ENCODE data around the gene SNX17. TPM values are rescaled to one million over a fixed set of nuclear protein-coding genes. Genes with fewer than 3 reads are reported as not detected.

The SNX17 gene
- total RNA-seq, 1 experiment from 2014 or later = 90.5 TPM

GRCh38 chr2:27409321-27410073, 39.1 kb downstream of the SNX17 start, which contains the start of gene PPM1G (continued):
- TF ChIP-seq, protein P1, sequence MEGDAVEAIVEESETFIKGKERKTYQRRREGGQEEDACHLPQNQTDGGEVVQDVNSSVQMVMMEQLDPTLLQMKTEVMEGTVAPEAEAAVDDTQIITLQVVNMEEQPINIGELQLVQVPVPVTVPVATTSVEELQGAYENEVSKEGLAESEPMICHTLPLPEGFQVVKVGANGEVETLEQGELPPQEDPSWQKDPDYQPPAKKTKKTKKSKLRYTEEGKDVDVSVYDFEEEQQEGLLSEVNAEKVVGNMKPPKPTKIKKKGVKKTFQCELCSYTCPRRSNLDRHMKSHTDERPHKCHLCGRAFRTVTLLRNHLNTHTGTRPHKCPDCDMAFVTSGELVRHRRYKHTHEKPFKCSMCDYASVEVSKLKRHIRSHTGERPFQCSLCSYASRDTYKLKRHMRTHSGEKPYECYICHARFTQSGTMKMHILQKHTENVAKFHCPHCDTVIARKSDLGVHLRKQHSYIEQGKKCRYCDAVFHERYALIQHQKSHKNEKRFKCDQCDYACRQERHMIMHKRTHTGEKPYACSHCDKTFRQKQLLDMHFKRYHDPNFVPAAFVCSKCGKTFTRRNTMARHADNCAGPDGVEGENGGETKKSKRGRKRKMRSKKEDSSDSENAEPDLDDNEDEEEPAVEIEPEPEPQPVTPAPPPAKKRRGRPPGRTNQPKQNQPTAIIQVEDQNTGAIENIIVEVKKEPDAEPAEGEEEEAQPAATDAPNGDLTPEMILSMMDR (IDR thresholded peaks at IDR 0.05 in 2 of 3, conservative IDR thresholded peaks at IDR 0.05 in 1 of 3; ENCODE audit: borderline replicate concordance in 1 of 3, insufficient read depth in 1 of 3, low read depth in 2 of 3, low read length in 2 of 3) = no peak
- TF ChIP-seq SIN3A (IDR thresholded peaks at IDR 0.05; ENCODE audit: low read depth) (peak; percentile 88), SRF (IDR thresholded peaks at IDR 0.05; ENCODE audit: low read depth) (no peak), FOSL1 (IDR thresholded peaks at IDR 0.05; ENCODE audit: low read depth) (no peak)

DNA sequence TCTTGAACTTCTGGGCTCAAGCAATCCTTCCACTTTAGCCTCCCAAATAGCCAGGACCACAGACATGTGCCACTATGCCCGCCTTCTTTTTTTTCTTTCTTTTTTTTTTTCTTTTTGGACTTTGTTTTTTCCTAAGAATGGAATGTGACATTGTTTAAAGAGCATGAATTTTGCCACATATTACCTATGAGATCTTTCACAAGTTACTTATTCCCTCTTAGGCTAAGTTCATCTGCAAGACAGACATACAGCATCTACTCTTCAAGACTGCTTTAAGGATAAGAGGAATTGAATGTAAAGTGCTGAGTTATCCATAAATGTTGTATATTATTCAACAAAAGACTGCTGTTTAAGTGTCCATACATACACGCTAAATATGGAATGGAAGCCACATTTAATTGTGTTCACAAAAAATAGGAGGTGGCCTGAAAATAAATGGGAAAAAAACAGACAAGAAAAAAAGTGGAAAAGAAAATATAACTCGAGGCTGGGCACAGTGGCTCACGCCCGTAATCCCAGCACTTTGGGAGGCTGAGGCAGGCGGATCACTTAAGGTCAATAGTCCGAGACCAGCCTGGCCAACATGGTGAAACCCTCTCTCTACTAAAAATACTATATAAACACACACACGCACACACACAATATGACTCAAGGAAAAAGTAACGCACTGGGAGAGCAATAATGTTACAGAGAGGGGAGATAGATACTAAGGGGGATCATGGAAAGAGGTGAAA, 42.2 kb downstream of the SNX17 start:
- H3K27ac ChIP-seq (ENCODE audit: low read depth, low read length) = no peak overlapping the region
- peaks cover under 1 to 3% of the 10 kb centered on the region in 2 experiments; a peak in 1 of 4 replicates for H3K36me3 ChIP-seq (ENCODE audit: control insufficient read depth in 1 of 2, insufficient read depth in 2 of 2, low read length in 2 of 2)
- no peaks in the 10 kb centered on the region for H3K9me2 ChIP-seq (ENCODE audit: insufficient read depth)
- no TSS peak for BruUV-seq (replicated peaks)
- H3K4me2 ChIP-seq (ENCODE audit: low read length) = no peak overlapping the region
- DNase-seq (ENCODE audit: low read depth, low spot score) (no peak), ATAC-seq (no peak)
- H3K9ac ChIP-seq (ENCODE audit: low read length) = no peak overlapping the region
- intact Hi-C loops (cut with micrococcal nuclease) = no loop called here
- H3K79me2 ChIP-seq (ENCODE audit: insufficient read depth, low read length) = peaks cover 18% of the 10 kb centered on the region
- no peak overlapping the region for H3K4me3 ChIP-seq (replicated peaks in 1 of 2; ENCODE audit: low read depth in 1 of 2, low read length in 2 of 2)
- ChIA-PET RAD21 (ENCODE audit: low non-redundant PET in 1 of 2, low total read pairs in 2 of 2, uncharacterized antibody in 2 of 2, unreplicated experiment in 2 of 2) (no interaction called here), CTCF (no interaction called here), POLR2A (no interaction called here)
- no peaks in the 10 kb centered on the region for H3K9me3 ChIP-seq (ENCODE audit: control insufficient read depth in 1 of 2, insufficient read depth in 1 of 2, low read depth in 1 of 2, low read length in 2 of 2)
- no peak overlapping the region for H2AFZ ChIP-seq (ENCODE audit: low read depth, low read length, poor library complexity, severe bottlenecking)
- no peaks in the 10 kb centered on the region; the same call in 1 of the 2 replicates for H4K20me1 ChIP-seq (ENCODE audit: insufficient read depth)
- H3K4me1 ChIP-seq (ENCODE audit: control insufficient read depth in 1 of 2, insufficient read depth in 2 of 2, low read length in 2 of 2) = peaks cover 4 to 26% of the 10 kb centered on the region in 2 experiments; a peak in 3 of 4 replicates
- H3K27me3 ChIP-seq (ENCODE audit: insufficient read depth, low read length) = no peaks in the 10 kb centered on the region
- TF ChIP-seq ZFX (IDR thresholded peaks at IDR 0.05) (no peak), EZH2phosphoT487 (IDR thresholded peaks at IDR 0.05; ENCODE audit: borderline replicate concordance) (no peak), ZNF274 (IDR thresholded peaks at IDR 0.05; ENCODE audit: low read depth, low read length) (no peak), RAD21 (IDR thresholded peaks at IDR 0.05; ENCODE audit: low read depth) (no peak), CBX3 (IDR thresholded peaks at IDR 0.05; ENCODE audit: low read depth) (no peak), POLR2A (IDR thresholded peaks at IDR 0.05; ENCODE audit: borderline replicate concordance, extremely low read depth, insufficient read depth, insufficient read length) (no peak), EZH2 (IDR thresholded peaks at IDR 0.05) (no peak), ATF3 (IDR thresholded peaks at IDR 0.05) (no peak), ELF1 (IDR thresholded peaks at IDR 0.05; ENCODE audit: borderline replicate concordance, low read depth) (no peak), YY1 (IDR thresholded peaks at IDR 0.05; ENCODE audit: extremely low read depth, insufficient replicate concordance, low read depth, low read length) (no peak), EGR1 (IDR thresholded peaks at IDR 0.05; ENCODE audit: low read depth) (no peak)
- TF ChIP-seq, protein P2, sequence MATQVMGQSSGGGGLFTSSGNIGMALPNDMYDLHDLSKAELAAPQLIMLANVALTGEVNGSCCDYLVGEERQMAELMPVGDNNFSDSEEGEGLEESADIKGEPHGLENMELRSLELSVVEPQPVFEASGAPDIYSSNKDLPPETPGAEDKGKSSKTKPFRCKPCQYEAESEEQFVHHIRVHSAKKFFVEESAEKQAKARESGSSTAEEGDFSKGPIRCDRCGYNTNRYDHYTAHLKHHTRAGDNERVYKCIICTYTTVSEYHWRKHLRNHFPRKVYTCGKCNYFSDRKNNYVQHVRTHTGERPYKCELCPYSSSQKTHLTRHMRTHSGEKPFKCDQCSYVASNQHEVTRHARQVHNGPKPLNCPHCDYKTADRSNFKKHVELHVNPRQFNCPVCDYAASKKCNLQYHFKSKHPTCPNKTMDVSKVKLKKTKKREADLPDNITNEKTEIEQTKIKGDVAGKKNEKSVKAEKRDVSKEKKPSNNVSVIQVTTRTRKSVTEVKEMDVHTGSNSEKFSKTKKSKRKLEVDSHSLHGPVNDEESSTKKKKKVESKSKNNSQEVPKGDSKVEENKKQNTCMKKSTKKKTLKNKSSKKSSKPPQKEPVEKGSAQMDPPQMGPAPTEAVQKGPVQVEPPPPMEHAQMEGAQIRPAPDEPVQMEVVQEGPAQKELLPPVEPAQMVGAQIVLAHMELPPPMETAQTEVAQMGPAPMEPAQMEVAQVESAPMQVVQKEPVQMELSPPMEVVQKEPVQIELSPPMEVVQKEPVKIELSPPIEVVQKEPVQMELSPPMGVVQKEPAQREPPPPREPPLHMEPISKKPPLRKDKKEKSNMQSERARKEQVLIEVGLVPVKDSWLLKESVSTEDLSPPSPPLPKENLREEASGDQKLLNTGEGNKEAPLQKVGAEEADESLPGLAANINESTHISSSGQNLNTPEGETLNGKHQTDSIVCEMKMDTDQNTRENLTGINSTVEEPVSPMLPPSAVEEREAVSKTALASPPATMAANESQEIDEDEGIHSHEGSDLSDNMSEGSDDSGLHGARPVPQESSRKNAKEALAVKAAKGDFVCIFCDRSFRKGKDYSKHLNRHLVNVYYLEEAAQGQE (IDR thresholded peaks at IDR 0.05; ENCODE audit: low read depth) = no peak
